Inferior parietal cortex (tissue), 1 donor: ENCODE data around the gene SH3BP5L.

Experiments
- DNase-seq: peaks from one replicate; pipeline ENCODE4 v3.0.0-alpha.2; 2016; ENCODE audit errors: extremely low spot score

Gene SH3BP5L

GRCh38 chr1:248776991-248777390 is 48.7 kb downstream of the SH3BP5L start:
- DNase-seq: no peak

- no peak for DNase-seq
Measured at GRCh38 chr1:248775441-248775840, 50.3 kb downstream of the SH3BP5L start.
